GM12875 (cell line): ENCODE measurements around the gene CCDC171.

Source experiments
- H3K4me3 ChIP-seq: one replicate; pipeline ENCODE4 v1.5.1; 2011; ENCODE audit warnings: low read depth, low read length, control low read depth
- CTCF ChIP-seq: IDR thresholded peaks from 2 replicates; pipeline ENCODE4 v1.5.1; 2011; ENCODE audit warnings: low read depth, mild to moderate bottlenecking, control low read depth, inconsistent platforms, low read length, moderate library complexity, borderline replicate concordance; ENCODE audit not compliant: insufficient read depth

CCDC171 gene

GRCh38 chr9:15867988-15868387, 315.1 kb downstream of the CCDC171 start:
- H3K4me3 ChIP-seq, result no peak overlapping the region
- TF ChIP-seq CTCF, result no peak

- TF ChIP-seq CTCF, result peak; percentile 32; the same call in 1 of the 2 replicates
- H3K4me3 ChIP-seq, result no peak overlapping the region
Measured at GRCh38 chr9:15873573-15874177, 320.8 kb downstream of the CCDC171 start.

GRCh38 chr9:15882328-15882727, 329.5 kb downstream of the CCDC171 start:
- no peak for TF ChIP-seq CTCF
- H3K4me3 ChIP-seq, result no peak overlapping the region

- TF ChIP-seq CTCF, result no peak
- no peak overlapping the region for H3K4me3 ChIP-seq
Measured at GRCh38 chr9:15882883-15883282, 330.0 kb downstream of the CCDC171 start.

- TF ChIP-seq CTCF, result no peak
- H3K4me3 ChIP-seq, result no peak overlapping the region
Measured at GRCh38 chr9:15885464-15885863, 332.6 kb downstream of the CCDC171 start.

- no peak overlapping the region for H3K4me3 ChIP-seq
- no peak for TF ChIP-seq CTCF
Measured at GRCh38 chr9:15889555-15889954, 336.7 kb downstream of the CCDC171 start.

GRCh38 chr9:15901572-15901971, 348.7 kb downstream of the CCDC171 start:
- TF ChIP-seq CTCF, result no peak

More at GRCh38 chr9:15901572-15901971, 348.7 kb downstream of the CCDC171 start:
- H3K4me3 ChIP-seq, result no peak overlapping the region
